HepG2 (cell line): Measurements from ENCODE around the gene PASK. TPM values are rescaled to one million over a fixed set of nuclear protein-coding genes. Genes with fewer than 3 reads are reported as not detected.

ENCODE experiments used
- ATAC-seq: fragments of 200-7000 bp; cut with Tn5 transposase; 3 replicates; pipeline ENCODE4 v1.9.1; 2020; ENCODE audit warnings: mild to moderate bottlenecking, moderate library complexity
- BruUV-seq: library from RNA; stranded (reverse); fragments of 400-500 nt; replicated peaks from 2 replicates; lab custom pipeline; 2021; lab: Mats Ljungman, UMichigan
- CTCF ChIA-PET: fragments of 300-600 bp; formaldehyde crosslinking; extraction: SDS; loops from one replicate; lab custom pipeline; 2021; ENCODE audit warnings: low total read pairs, inconsistent platforms, low intra/inter-chr PET ratio; lab: Yijun Ruan, JAX
- POLR2A ChIA-PET: fragments of 350-600 bp; sonication (Branson Sonifier 250); formaldehyde crosslinking; loops from one replicate; lab custom pipeline; 2020; ENCODE audit warnings: antibody characterized with exemption, inconsistent platforms; lab: Yijun Ruan, JAX
- DNase-seq: peaks from one replicate; pipeline ENCODE4 v3.0.0-alpha.2; 2015; ENCODE audit warnings: low spot score
- FAIRE-seq: peaks from 3 replicates; lab custom pipeline; 2011; peaks lifted over from hg19 to GRCh38; lab: Jason Lieb, UNC
- H2AFZ ChIP-seq: one replicate; pipeline ENCODE4 v1.6.1; 2011; ENCODE audit warnings: low read length, inconsistent platforms
- H3K27ac ChIP-seq: fragments of 300-600 bp; 3 replicates; pipeline ENCODE4 v1.8.0; 2011; ENCODE audit warnings: mixed run types, mild to moderate bottlenecking, mixed read lengths, low read length, inconsistent platforms; ENCODE audit not compliant: insufficient read depth; ENCODE audit errors: extremely low read length
- H3K27me3 ChIP-seq, 2 experiments: fragments of 200-600 bp in 1 of 2; 2 replicates in 1 of 2; 3 replicates in 1 of 2; pipeline versions ENCODE4 v1.6.0 to v1.8.0; 2011; ENCODE audit warnings: low read length in 2 of 2, mild to moderate bottlenecking in 2 of 2, moderate library complexity in 2 of 2, inconsistent platforms in 1 of 2; ENCODE audit not compliant: insufficient read depth in 2 of 2, control insufficient read depth in 1 of 2
- H3K36me3 ChIP-seq, 2 experiments: fragments of 200-600 bp in 1 of 2; replicated peaks in 1 of 2; 2 replicates in 1 of 2; 3 replicates in 1 of 2; pipeline versions ENCODE4 v1.5.1 to v1.8.0; 2011; ENCODE audit warnings: low read length in 2 of 2, inconsistent platforms in 1 of 2; ENCODE audit not compliant: insufficient read depth in 2 of 2, control insufficient read depth in 1 of 2
- H3K4me1 ChIP-seq: 2 replicates; pipeline ENCODE4 v1.5.1; 2012; ENCODE audit warnings: low read length, inconsistent platforms; ENCODE audit not compliant: insufficient read depth
- H3K4me2 ChIP-seq: 2 replicates; pipeline ENCODE4 v1.6.0; 2011; ENCODE audit warnings: low read depth, low read length, inconsistent platforms
- H3K4me3 ChIP-seq, 3 experiments: fragments of 200-600 bp in 1 of 3; sonication (generic), shearing (Covaris generic) in 1 of 3; replicated peaks in 1 of 3; 2 replicates each; pipeline ENCODE4 v1.5.1; 2011 to 2016; ENCODE audit warnings: low read length in 3 of 3, inconsistent platforms in 2 of 3, low read depth in 2 of 3, mild to moderate bottlenecking in 2 of 3, control low read depth in 1 of 3, mixed read lengths in 1 of 3; ENCODE audit not compliant: insufficient read depth in 1 of 3
- H3K79me2 ChIP-seq: one replicate; pipeline ENCODE4 v1.6.1; 2011; ENCODE audit warnings: low read length, inconsistent platforms; ENCODE audit not compliant: insufficient read depth
- H3K9ac ChIP-seq: 2 replicates; pipeline ENCODE4 v1.6.0; 2011; ENCODE audit warnings: mild to moderate bottlenecking, low read depth, low read length, inconsistent platforms; ENCODE audit not compliant: insufficient read depth
- H3K9me3 ChIP-seq: 2 replicates; pipeline ENCODE4 v1.5.1; 2012; ENCODE audit warnings: mild to moderate bottlenecking, low read length
- H4K20me1 ChIP-seq: 2 replicates; pipeline ENCODE4 v1.6.0; 2011; ENCODE audit warnings: inconsistent platforms, mild to moderate bottlenecking, low read length, moderate library complexity; ENCODE audit not compliant: insufficient read depth
- BORCS8-MEF2B ChIP-seq: sonication (generic); formaldehyde crosslinking; IDR thresholded peaks from 2 replicates; pipeline ENCODE4 v1.8.0; 2022; ENCODE audit warnings: mild to moderate bottlenecking, missing genetic modification reagents
- CENPX ChIP-seq: sonication (generic); formaldehyde crosslinking; IDR thresholded peaks from 2 replicates; pipeline ENCODE4 v1.9.0; 2021; ENCODE audit warnings: mild to moderate bottlenecking, missing genetic modification reagents, moderate library complexity
- CHCHD3 ChIP-seq: sonication (generic); formaldehyde crosslinking; IDR thresholded peaks from 2 replicates; pipeline ENCODE4 v1.8.0; 2022; ENCODE audit warnings: mild to moderate bottlenecking, missing genetic modification reagents, moderate library complexity
- DPF2 ChIP-seq: sonication (generic); formaldehyde crosslinking; IDR thresholded peaks from 2 replicates; pipeline ENCODE4 v1.4.0; 2020; ENCODE audit warnings: mild to moderate bottlenecking, low read depth, missing genetic modification reagents, borderline replicate concordance
- HNRNPH1 ChIP-seq: fragments of 200-400 bp; formaldehyde crosslinking; optimal IDR thresholded peaks from 2 replicates; pipeline ENCODE3; 2017; ENCODE audit warnings: mild to moderate bottlenecking, low read depth, low read length
- HOXA9 ChIP-seq: sonication (generic); formaldehyde crosslinking; IDR thresholded peaks from 2 replicates; pipeline ENCODE4 v1.8.1; 2022; ENCODE audit warnings: missing genetic modification reagents, mild to moderate bottlenecking, moderate library complexity, borderline replicate concordance
- MTF1 ChIP-seq: sonication (generic); formaldehyde crosslinking; IDR thresholded peaks from 2 replicates; pipeline ENCODE4 v1.5.0; 2020; ENCODE audit warnings: missing genetic modification reagents
- TMF1 ChIP-seq: sonication (generic); formaldehyde crosslinking; IDR thresholded peaks from 2 replicates; pipeline ENCODE4 v1.8.1; 2022; ENCODE audit warnings: low read depth, missing genetic modification reagents
- ZFP82 ChIP-seq: sonication (generic); formaldehyde crosslinking; IDR thresholded peaks from 2 replicates; pipeline ENCODE4 v1.5.1; 2020; ENCODE audit warnings: mild to moderate bottlenecking, missing genetic modification reagents, borderline replicate concordance
- ZNF232 ChIP-seq: sonication (generic); formaldehyde crosslinking; IDR thresholded peaks from 2 replicates; pipeline ENCODE4 v1.4.0; 2020; ENCODE audit warnings: missing genetic modification reagents, borderline replicate concordance
- ZNF251 ChIP-seq: sonication (generic); formaldehyde crosslinking; IDR thresholded peaks from 2 replicates; pipeline ENCODE4 v1.9.0; 2021; ENCODE audit warnings: mild to moderate bottlenecking, missing genetic modification reagents
- ZNF335 ChIP-seq: sonication (generic); formaldehyde crosslinking; IDR thresholded peaks from 2 replicates; pipeline ENCODE4 v1.4.0; 2020; ENCODE audit warnings: missing genetic modification reagents
- ZNF703 ChIP-seq: sonication (generic); formaldehyde crosslinking; IDR thresholded peaks from 2 replicates; pipeline ENCODE4 v1.5.1; 2020; ENCODE audit warnings: missing genetic modification reagents, mild to moderate bottlenecking, moderate library complexity, borderline replicate concordance
- ZNF790 ChIP-seq: sonication (generic); formaldehyde crosslinking; IDR thresholded peaks from 2 replicates; pipeline ENCODE4 v1.8.0; 2022; ENCODE audit warnings: missing genetic modification reagents, mild to moderate bottlenecking, borderline replicate concordance
- WGBS: methylation state at CpG from one replicate; pipeline ENCODE4 v1.1.6; 2017; ENCODE audit warnings: low lambda C conversion rate; 5-methylcytosine and 5-hydroxymethylcytosine counted together
- in situ Hi-C: cut with HindIII; loops from 2 replicates; pipeline ENCODE4 v1.10.0; 2017; ENCODE audit warnings: low pct_unique_long_range_greater_than_20kb; ENCODE audit not compliant: extremely low pct_ligation_motif_present
- intact Hi-C: fragments of 100-400 bp; cut with micrococcal nuclease; formaldehyde crosslinking; loops from one replicate; pipeline ENCODE4 v1.10.0; 2022; ENCODE audit not compliant: unreplicated experiment
- polyA plus RNA-seq, 8 experiments: library from polyadenylated mRNA; depleted of rRNA in 3 of 8; stranded (reverse) in 7 of 8; unstranded in 1 of 8; fragments of >200 nt; fragmentation: Illumina TruSeq in 4 of 8; extraction: Trizol in 4 of 8; gene quantifications; 2 replicates each; pipeline versions ENCODE4 v1.2.1 to v1.2.3, GENCODE V29; 2011 to 2016; ENCODE audit warnings: low read depth in 4 of 8, missing spikeins in 1 of 8, mixed read lengths in 1 of 8; ENCODE audit not compliant: insufficient read depth in 1 of 8
- total RNA-seq, 5 experiments: library from RNA; depleted of rRNA; stranded (reverse); fragments of >200 nt; fragmentation: Illumina TruSeq; extraction: Trizol; gene quantifications; 2 replicates each; pipeline ENCODE4 v1.2.3, GENCODE V29; 2016; ENCODE audit warnings: low read depth in 1 of 5
- TF ChIP-seq, protein P1 (sequence below): sonication (generic); formaldehyde crosslinking; IDR thresholded peaks from 2 replicates; pipeline ENCODE4 v1.8.1; 2023; ENCODE audit warnings: missing genetic modification reagents, mild to moderate bottlenecking, borderline replicate concordance
- TF ChIP-seq, protein P2 (sequence below): sonication (generic); formaldehyde crosslinking; IDR thresholded peaks from 2 replicates; pipeline ENCODE4 v1.9.0; 2021; ENCODE audit warnings: missing genetic modification reagents, mild to moderate bottlenecking, borderline replicate concordance
- TF ChIP-seq, protein P3 (sequence below): sonication (generic); formaldehyde crosslinking; IDR thresholded peaks from 2 replicates; pipeline ENCODE4 v1.4.0; 2020; ENCODE audit warnings: mild to moderate bottlenecking, missing genetic modification reagents
- TF ChIP-seq, protein P4 (sequence below): sonication (generic); formaldehyde crosslinking; IDR thresholded peaks from 2 replicates; pipeline ENCODE4 v1.4.0; 2020; ENCODE audit warnings: missing genetic modification reagents

The PASK gene
- total and polyA plus RNA-seq, 2 of the 13 experiments (the other 11 are each of a cell fraction or from before 2014, with no cell fraction given) = 6.9 to 17.0 TPM

DNA sequence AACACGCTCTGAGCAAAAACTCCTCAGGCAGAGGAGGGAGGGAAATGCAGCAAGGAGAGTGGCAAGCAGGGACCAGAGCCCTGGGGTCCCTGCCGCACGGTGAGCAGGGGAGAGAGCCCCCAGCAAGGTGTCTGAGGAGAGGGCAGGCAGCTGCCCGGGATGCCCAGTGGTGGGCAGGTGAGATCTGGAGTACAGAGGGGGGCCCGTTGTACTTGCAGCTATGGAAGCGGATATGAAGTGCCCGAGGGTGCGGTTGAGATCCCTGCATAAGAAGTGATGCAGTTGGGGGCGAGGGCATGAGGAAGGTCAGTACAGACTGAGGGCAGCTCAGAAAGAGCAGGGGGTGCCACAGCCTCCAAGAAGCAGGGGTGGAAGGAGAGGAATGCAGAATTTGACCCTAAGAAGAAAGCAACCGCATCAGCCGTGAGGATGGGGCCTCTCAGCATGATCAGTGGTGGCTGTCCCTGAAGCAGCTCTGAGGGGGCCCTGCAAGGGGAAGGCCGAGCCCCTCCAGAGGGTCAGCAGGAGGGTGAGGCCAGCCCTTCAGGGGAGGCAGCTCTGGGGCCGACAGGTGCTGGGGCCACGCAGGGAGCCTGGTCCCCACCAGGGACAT lies 76.6 kb downstream of the PASK start (continued):
- TF ChIP-seq, protein P1, sequence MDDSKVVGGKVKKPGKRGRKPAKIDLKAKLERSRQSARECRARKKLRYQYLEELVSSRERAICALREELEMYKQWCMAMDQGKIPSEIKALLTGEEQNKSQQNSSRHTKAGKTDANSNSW (CRISPR knock-in tag) = no peak

DNA sequence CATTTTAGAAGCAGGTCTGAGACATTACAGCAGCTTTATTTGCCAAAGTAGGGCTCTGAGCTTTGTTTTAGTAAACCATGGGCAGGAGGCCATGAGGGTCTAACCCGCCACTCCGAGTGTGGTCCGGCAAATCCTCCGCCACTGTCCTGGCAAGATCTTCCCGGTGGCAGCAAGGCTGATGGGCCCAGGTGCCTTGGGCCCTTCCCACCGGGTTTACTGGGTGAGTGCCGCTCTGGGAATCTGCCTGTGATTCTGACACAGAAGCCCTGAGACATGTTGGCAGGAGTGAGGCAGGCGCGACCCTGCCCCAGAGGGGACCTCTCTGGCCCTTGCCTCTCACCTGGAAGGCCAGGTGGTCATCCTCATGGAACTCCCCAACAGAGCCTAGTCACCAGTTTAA lies 77.1 kb downstream of the PASK start:
- CTCF ChIA-PET = no interaction called here
- FAIRE-seq = no peak
- ATAC-seq = no peak
- H3K9me3 ChIP-seq = no peaks in the 10 kb centered on the region
- no peak overlapping the region for H2AFZ ChIP-seq
- no peaks in the 10 kb centered on the region for H3K79me2 ChIP-seq
- peaks cover 1 to 4% of the 10 kb centered on the region in 2 experiments; a peak in 1 of 5 replicates for H3K36me3 ChIP-seq
- WGBS = 69% methylated on average over 6 of the region's 9 CpGs
- no TSS peak for BruUV-seq
- in situ Hi-C loops (no loop called here), intact Hi-C loops (no loop called here)
- TF ChIP-seq MTF1 (CRISPR knock-in tag) = no peak
- no peak for TF ChIP-seq BORCS8-MEF2B
- TF ChIP-seq ZFP82 = no peak
- TF ChIP-seq, protein P2, sequence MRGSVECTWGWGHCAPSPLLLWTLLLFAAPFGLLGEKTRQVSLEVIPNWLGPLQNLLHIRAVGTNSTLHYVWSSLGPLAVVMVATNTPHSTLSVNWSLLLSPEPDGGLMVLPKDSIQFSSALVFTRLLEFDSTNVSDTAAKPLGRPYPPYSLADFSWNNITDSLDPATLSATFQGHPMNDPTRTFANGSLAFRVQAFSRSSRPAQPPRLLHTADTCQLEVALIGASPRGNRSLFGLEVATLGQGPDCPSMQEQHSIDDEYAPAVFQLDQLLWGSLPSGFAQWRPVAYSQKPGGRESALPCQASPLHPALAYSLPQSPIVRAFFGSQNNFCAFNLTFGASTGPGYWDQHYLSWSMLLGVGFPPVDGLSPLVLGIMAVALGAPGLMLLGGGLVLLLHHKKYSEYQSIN (CRISPR knock-in tag) = no peak
- no peak for TF ChIP-seq TMF1 (CRISPR knock-in tag)
- TF ChIP-seq, protein P3, sequence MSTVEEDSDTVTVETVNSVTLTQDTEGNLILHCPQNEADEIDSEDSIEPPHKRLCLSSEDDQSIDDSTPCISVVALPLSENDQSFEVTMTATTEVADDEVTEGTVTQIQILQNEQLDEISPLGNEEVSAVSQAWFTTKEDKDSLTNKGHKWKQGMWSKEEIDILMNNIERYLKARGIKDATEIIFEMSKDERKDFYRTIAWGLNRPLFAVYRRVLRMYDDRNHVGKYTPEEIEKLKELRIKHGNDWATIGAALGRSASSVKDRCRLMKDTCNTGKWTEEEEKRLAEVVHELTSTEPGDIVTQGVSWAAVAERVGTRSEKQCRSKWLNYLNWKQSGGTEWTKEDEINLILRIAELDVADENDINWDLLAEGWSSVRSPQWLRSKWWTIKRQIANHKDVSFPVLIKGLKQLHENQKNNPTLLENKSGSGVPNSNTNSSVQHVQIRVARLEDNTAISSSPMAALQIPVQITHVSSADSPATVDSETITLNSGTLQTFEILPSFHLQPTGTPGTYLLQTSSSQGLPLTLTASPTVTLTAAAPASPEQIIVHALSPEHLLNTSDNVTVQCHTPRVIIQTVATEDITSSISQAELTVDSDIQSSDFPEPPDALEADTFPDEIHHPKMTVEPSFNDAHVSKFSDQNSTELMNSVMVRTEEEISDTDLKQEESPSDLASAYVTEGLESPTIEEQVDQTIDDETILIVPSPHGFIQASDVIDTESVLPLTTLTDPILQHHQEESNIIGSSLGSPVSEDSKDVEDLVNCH (CRISPR knock-in tag) = no peak
- TF ChIP-seq ZNF790 = no peak
- TF ChIP-seq, protein P4, sequence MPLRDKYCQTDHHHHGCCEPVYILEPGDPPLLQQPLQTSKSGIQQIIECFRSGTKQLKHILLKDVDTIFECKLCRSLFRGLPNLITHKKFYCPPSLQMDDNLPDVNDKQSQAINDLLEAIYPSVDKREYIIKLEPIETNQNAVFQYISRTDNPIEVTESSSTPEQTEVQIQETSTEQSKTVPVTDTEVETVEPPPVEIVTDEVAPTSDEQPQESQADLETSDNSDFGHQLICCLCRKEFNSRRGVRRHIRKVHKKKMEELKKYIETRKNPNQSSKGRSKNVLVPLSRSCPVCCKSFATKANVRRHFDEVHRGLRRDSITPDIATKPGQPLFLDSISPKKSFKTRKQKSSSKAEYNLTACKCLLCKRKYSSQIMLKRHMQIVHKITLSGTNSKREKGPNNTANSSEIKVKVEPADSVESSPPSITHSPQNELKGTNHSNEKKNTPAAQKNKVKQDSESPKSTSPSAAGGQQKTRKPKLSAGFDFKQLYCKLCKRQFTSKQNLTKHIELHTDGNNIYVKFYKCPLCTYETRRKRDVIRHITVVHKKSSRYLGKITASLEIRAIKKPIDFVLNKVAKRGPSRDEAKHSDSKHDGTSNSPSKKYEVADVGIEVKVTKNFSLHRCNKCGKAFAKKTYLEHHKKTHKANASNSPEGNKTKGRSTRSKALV = no peak
- TF ChIP-seq CENPX (CRISPR knock-in tag) = no peak
- no peak for TF ChIP-seq ZNF251 (CRISPR knock-in tag)
- no peak for TF ChIP-seq ZNF703 (CRISPR knock-in tag)
- no peak for TF ChIP-seq HNRNPH1
- no peak for TF ChIP-seq ZNF335
- no peak for TF ChIP-seq DPF2 (CRISPR knock-in tag)
- no peak for TF ChIP-seq HOXA9 (CRISPR knock-in tag)
- TF ChIP-seq CHCHD3 (CRISPR knock-in tag) = no peak
- no peak for TF ChIP-seq ZNF232 (CRISPR knock-in tag)
- H3K4me2 ChIP-seq = no peak overlapping the region
- no peak for DNase-seq
- H3K4me3 ChIP-seq = no peak overlapping the region
- no peaks in the 10 kb centered on the region; the same call in 1 of the 2 replicates for H4K20me1 ChIP-seq
- no peak overlapping the region for H3K9ac ChIP-seq
- POLR2A ChIA-PET = no interaction called here
- H3K4me1 ChIP-seq = peaks cover 23% of the 10 kb centered on the region; the same call in 1 of the 2 replicates
- no peak overlapping the region for H3K27ac ChIP-seq
- H3K27me3 ChIP-seq = peaks cover 15 to 35% of the 10 kb centered on the region in 2 experiments
